GM19240 (cell line): Measurements from ENCODE around the gene FTSJ3.

ENCODE experiments used
- DNase-seq: peaks from one replicate; pipeline ENCODE4 v3.0.0; 2011; ENCODE audit warnings: low spot score; ENCODE audit not compliant: insufficient read length

Gene FTSJ3

DNA sequence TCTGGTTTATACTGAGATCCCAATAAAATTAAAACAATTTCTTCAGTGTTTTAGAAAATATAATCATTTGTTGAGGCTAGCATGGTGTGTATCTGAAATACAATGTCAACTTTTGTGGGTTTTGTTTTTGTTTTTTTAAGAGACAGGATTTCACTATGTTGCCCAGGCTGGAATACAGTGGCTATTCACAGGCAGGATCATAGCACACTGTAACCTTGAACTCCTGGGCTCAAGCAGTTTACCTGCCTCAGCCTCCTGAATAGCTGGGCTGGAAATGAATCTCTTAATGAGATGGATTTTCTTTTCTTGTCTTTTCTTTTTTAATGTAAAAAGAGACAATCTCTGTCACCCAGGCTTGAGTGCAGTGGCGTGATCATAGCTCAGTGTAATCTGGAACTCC lies 41.3 kb downstream of the FTSJ3 start:
- no peak for DNase-seq

DNA sequence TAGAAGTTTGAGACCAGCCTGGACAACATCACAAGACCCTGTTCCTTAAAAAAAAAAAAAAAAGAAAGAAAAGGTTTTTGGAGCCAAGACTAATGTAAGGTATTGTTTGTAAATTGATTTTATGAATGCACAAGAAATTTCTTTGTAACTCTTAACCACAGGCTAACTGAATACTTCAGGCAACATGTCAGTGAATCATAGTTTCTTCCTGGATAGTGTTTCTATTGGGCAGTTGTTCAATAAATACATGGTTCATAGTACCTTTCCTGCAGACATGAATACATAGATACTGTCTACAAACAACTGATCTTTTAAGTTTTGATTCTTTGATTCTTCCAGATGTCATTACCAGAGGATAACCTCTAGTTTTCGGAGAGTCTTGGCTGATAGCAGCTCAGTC lies 41.9 kb downstream of the FTSJ3 start:
- no peak for DNase-seq

DNA sequence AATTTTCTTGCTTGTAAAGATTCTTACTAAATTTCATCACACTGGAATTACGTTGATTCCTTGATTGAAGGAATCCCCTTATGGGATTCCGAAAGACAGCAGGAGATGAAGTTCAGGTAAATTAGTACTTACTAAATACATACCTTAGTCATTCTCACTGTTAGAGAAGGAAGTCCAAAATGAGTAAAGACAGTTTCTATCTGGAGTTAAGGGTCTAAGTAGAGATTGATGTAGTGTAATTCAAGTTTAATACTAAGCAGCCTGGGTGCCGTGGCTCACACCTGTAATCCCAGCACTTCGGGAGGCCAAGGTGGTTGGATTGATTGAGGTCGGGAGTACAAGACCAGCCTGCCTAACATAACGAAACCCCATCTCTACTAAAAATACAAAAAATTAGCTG lies 43.9 kb downstream of the FTSJ3 start:
- no peak for DNase-seq

DNA sequence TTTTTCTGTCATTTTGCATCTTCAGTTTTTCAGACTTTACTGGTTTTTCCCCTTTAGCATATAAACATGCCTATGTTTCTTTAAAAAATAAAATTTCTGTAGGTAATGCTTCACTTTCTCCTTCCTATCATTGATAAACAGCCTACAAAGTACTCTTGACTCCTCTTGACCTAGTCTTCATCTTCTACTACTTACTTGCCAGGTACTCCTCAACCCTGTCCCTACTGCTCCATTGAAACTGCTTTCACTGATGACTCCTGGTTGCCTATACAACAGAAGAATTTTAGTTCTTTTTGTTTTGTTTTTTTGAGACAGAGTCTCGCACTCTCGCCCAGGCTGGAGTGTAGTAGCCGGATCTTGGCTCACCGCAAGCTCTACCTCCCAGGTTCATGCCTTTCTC lies 46.5 kb downstream of the FTSJ3 start:
- DNase-seq: no peak

DNA sequence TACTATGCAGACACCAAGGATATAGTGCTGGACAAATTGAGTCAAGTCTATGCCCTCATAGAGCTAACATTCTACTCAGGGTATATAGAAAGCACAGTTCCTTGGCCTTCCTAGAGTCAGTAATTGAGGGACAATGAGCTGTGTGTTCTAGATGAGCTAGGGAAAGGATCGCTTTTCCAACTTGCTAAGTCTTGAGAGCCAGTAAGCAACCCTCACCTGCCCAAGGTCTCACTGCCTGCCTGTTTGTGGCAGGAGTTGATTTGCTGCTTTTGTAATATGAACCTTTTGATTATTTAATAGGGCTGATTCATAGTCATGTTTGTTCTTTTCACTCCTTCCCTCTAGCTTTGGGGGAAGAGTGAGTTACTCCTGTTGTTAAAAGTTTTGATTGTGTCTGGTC lies 47.0 kb downstream of the FTSJ3 start:
- DNase-seq: no peak

DNA sequence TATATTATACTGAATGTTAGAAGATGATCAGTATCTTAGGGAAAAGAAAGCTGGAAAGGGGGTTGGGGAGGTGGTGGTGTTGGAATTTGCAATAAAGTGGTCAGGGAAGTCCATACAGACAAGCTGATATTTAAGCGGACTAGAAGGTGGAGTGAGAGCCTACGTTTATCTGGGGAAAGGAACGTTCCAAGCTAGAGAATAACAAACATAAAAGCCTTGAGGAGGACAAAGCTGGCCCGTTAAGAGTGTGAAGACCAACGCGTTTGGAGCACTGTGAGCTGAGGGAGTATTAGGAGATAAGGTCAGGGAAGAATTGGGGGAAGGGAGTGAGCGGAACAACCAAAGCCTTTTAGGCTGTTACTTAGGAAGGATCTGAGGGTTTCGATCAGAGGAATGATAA lies 52.0 kb downstream of the FTSJ3 start:
- DNase-seq: no peak

DNA sequence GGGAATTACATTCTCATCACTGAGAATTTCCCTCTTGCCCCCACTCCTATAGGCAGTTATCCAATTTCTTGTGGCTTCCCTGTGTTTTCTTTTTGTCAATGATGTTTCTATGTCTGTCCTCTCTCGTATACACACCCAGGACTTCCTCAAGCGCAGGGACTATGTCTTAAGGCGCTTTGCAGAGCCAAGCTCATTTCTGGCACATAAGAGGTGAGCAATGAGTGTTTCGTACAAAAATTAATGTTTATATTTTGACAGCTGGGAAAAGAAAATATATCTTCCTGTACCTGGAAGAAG lies 52.5 kb downstream of the FTSJ3 start:
- DNase-seq: no peak

DNA sequence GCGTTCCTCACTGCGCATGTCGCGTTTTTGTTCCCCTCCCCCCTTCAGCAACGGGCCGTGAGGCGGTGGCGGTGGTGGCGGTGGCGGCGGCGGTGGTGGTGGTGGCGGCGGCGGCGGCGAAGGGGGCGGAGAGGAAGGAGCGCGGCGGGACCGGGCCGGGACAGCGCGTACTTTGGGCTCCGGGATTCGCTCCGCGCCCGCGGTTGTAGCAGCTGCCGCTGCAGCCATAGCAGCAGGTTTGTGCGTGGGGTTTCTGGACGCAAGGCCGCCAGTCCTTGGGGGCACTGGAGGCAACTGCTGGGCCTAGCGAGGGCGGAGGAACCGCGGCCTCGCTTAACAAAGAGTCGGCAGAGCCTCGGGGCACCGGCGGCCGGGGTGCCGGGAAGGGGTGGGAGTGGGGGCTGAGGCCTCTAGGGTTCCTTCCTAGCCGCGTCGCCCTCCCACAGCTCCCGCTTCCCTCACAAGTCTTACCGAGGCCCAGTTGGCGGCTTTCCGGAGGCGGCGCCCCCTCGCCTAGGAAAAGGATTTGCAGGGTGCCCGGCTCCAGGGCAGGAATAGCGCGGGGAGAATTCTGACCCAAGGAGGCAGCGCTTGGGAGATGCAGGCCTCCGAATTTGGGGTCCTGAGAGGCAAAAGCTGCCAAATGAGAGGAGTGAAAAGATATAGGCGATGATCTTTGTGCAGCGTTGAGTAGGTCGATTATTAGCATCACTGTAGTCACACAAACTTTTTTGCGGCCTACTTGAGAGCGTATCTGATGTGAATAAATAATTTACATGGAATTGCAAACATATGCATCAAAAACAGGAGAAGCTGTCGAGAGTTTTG lies 53.1 kb downstream of the FTSJ3 start, which contains the start of gene DDX42:
Gene DDX42, plus strand, starts transcription at position 30 of the 828 bp plus-strand sequence. CDS start 12,880 bp downstream, outside the sequence.
- DNase-seq: no peak

GRCh38 chr17:63773272-63774140 lies 54.0 kb downstream of the FTSJ3 start, which contains the start of gene CCDC47:
TSS of gene CCDC47 (minus strand) at chr17:63773597. CDS start at chr17:63766175, 7,422 bp downstream.
- peak; percentile 86 for DNase-seq

DNA sequence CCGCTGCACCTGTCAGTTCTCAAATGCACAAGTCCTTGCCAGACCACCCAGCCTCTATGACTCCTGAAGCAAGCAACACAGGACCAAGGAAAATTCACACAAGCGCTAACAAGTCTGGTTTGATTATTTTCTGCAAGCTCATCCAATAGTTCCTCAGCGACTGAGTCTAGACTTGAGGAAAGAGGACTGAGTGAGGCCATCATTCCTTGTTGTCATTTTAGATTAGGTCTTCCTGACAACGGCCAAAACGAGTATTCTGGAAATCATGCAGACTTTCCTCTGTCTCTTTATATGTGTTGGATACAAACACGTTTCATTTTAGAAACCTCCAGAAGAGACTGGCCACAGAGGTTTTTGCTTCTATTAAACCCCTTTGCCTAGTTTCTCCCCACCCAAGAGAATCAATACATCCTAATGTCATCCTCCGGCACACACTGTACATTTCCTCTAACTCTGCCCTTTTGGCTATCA lies 54.6 kb downstream of the FTSJ3 start:
- no peak for DNase-seq
